Measurements from ENCODE around the gene RELT.

RELT gene, protein sequence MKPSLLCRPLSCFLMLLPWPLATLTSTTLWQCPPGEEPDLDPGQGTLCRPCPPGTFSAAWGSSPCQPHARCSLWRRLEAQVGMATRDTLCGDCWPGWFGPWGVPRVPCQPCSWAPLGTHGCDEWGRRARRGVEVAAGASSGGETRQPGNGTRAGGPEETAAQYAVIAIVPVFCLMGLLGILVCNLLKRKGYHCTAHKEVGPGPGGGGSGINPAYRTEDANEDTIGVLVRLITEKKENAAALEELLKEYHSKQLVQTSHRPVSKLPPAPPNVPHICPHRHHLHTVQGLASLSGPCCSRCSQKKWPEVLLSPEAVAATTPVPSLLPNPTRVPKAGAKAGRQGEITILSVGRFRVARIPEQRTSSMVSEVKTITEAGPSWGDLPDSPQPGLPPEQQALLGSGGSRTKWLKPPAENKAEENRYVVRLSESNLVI

DNA sequence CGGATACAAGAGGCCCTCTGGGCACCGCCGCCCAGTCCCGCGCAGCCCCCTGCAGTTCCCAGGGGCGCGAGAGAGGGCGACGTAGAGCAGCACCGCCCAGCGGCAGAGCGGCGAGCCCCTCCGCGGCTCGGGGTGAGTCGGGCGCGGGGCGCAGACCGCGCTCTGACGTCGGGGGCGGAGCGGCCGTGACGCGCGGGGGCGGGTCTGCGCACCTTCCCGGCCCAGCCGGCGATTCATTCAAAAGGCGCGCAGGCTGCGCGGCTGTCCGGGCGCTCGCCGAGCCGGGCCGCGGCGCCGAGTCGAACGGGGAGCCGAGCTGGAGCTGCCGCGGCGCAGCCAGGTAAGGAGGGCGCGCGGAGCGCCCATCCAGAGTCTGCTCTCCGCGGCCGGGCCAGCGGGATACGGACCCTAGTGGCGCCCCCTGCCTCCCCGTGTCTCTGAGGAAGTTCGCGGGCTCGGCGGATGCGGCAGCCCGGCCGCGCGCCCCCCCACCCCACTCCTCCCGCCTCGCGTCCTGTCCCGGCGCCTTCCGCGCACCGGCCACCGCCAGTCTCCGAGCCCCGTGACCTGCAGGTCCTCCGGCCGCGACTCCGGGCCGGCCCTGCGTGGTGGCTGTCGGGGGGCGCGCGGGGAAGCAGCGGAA, at the start of gene RELT:
TSS of gene RELT (plus strand) at position 240 of the 643 bp plus-strand sequence. CDS start 12,738 bp downstream, outside the sequence.
- peak; percentile 76 for DNase-seq (ENCODE audit: low read depth)

DNA sequence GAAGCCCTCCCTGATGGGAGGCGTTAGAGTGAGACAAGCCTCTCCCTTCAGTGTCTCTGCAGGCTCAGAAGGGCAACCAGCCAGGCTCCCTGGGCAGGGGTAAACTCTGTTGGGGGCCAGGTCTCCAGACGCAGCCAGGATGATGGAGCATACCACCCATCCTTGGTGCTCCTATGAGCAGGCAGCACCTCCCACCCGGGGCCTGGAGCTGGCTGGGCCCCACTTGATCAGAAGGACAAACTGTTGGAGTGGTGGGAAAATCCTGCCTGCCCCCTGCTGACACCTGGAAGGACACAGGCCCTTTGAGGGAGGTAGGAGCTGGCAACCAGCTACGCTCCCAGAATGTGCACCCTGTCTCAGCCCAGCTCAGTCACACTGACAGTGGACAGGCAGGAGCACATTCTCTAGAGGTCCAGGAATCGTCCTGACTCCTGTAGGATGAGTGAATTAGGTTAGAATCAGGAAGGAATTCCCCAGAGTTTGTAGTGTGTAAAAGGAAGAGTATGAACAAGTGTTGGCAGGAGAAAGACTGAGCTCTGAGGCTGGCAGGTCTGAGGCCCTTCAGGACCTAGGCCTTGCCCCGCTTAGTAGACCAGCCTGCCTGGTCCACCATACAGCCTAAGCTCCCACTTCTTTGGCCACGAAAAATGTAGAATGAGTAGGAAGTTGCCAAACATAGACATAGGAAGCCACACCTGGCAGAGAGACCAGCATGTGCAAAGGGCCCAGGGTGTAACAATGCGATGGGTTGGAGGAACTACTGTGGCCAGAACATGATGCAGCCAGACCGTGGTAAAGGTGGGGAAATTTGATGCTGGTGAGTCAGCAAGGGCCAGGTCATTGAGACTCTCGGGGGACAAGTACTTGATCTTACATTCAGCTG, 49.0 kb upstream of the RELT start:
- no peak for DNase-seq (ENCODE audit: low read depth)

DNA sequence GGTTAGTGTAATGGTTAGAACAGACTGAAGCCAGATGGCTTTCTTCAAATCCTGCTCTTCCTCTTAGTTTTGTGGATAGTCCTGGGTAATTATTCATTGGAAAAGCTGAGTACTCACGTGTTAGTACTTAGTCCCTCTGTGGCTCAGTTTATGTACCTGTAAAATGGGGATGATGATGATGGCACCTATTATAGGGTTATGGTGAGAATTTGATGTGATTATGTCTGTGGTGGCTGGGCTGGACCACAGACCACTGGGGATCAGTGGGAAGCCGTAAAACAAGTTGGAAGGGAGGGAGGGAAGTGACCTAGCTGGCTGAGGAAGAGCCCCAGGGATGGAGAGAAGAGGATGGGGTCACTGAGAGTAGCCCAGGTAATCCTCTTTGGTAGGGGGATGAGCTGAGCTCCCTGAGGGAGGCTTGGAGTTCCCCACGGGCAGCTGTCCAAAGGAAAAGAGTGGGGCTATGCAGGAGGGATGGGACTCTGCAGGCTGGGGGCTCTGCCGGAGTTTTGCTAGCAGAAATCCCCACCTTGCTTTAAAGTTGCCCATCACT, 48.3 kb upstream of the RELT start:
- DNase-seq (ENCODE audit: low read depth): no peak

DNA sequence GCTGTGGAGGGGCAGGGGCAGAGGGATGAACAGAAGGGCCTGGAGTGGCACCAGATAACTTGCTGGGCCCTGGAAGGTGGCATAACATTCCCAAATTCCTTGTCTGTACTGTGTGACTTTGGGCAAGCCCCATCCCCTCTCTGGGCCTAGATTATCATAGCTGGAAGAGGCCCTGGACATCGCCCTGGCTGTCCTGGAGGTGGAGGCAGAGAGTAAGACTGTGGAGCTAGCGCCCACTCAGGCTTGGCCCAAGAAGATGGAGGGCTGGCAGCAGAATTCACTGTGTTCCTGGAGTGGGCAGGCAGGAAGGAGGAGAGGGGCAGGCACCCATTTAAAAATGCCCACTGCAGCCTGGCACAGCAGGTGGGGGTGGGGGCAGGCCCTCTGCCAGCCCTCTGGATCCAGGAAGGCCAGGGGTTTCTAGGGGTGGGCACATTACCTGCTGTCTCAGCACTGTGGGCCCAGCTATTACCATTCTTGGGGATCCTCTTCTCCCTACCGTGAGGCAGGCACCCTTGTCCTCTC, 45.6 kb upstream of the RELT start:
- DNase-seq (ENCODE audit: low read depth): no peak

DNA sequence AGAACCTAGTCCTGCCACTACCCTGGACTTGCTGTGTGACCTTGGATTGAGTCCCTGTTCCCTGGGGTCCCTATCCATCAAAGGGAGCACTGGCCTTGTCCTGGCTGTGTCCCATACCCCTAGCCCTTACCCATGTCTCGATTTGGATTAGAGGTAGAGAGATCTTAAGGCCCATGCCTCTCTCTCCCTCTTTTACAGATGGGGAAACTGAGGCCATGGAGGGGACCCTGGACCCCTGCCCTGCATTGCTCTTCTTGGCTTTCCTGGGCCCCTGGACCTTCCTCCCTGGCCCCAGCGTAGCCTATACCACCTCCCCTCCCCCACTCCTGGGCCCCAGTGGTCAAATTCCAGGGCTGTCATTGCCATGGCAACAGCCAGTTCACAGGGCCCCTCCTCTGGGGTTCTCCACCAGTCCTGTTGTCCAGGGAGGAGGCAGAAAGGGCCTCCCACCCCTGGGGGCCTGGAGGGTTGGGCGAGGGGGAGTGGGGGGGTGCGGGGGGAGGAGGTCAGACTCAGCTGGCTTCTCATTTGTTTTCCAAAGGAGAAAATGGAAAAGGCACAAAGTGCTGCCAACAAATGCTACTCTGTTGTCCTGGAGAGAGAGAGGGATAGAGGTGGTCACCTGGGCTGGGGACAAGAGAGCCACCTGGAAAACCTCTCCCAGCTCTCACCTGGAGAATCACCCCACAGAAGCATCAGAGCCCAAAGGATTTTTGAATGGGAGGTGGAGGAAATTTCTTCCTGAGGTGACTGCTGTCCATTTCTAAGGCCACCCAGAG, 44.9 kb upstream of the RELT start:
- DNase-seq (ENCODE audit: low read depth): no peak

DNA sequence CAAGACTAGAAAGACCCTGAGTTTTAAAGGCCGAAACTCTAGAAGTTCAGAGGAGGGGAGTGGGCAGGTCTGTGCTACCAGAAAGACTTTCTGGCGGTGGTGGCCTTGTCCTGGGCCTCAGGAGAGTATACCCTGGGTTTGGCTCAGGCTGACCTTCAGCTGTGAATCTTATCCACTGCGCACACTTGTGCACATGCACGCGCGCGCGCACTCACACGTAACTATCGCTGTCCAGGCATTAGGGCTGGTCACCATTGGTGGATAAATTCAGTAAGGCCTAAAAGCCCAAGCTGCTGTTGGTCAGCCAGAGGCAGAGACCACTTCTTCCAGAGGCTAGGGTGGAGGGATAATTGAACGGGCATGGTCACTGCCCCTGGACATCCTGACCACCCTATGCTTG, 43.0 kb upstream of the RELT start:
- DNase-seq (ENCODE audit: low read depth): no peak

DNA sequence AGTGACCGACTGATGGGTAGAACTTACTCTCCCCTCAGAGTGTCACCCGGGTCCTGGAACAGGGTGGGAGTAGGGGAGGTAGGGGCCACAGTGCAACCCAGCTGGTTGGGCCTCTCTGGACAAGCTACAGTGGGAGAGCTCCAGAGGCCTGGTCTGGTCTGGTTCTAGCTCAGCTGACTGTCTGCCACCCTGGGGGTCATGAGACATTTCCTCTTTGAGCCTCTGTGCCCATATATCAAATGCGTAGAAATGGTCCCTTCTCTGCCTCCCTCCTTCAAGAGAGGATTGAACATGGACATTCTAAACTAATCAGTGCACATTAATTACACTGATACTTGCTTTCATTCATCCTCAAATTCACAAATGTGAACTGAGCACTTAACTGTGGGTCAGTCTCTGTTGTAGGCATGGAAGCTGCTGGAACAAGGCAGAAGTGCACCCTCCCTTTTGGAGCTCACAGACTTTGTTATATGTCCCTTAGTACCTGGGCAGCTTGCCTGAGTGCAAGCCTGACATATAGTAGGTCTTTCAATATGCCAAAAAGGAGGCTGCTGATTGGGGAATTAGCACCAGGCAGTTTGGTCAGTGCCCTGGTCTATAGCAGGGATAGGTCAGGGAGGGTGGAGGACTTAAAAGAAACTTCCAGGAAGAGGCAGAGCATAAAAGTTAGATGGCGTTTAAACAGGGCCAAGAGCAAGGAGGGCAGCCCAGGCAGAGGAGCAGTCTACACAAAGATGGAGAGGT, 42.4 kb upstream of the RELT start:
- no peak for DNase-seq (ENCODE audit: low read depth)

DNA sequence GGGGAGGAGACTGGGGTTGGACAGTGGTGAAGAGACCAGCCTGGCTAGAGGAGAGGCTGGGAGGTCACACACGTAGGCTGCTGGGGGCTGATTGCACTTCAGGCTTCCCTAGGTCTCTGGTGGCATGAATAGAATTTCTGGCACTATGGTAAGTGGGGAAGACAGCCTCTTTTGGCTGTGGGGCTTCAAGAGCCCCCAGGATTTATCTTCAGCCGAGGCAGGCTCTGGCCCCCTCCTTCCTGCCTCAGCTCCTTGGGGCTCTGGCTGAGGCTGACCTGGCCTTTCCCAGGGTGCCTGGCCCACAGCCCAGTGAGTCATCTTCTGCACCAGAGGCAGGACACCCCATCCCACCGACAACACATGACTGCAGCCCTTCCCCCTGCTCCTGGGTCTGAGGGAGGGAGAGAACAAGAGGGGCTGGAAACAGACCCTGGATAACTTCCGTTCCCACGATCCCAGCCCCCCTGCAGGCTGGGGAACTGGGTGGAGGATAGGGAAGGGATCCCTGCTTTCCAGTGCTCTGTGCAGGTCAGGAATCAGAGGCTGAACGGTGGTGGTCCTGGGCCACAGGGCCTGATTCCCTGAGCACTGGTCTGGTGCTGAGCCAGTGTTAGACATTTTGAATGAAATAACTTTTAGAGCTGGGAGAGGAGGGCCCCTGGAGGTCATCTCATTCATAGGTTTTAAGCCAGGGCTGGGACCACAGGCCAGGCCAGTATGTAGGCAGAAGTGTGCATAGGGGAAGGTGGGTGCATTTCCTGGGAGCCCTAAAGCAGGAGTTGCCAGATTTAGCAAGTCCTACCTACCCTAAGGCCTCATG, 41.6 kb upstream of the RELT start:
- DNase-seq (ENCODE audit: low read depth): peak; percentile 73

DNA sequence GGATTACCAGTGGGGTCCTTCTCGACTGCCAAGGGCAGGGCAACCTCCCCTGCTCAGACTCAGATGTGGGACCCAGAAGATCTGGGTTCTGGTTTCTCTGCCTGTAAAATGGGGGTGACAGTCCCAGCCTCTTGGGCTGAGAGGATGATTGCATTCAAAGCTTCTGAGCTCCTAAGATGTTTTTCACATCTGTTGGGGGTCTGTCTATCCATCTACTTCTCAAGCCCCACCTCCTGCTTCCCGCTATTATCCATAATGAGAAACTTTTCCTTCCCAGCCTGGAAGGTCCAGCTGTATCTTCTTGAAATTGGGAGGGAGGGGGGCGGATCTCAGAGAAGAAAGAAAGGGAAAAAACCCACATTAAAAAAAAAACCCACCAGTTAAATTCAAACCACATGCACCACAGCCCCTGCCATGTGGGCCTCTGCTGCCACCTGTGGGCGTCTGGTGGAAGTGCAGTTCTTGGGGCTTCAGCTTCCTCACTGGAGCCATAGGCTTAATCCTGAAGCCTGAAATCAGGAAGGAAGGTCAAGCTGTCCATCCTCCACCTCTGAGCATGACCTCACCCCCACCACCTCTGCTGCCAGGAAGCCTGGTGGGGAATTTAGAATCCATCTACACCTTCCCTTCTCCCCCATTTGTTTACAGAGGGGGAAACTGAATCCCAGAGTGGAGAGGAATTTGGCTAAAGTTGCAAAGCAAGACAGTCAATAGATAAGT, 40.8 kb upstream of the RELT start:
- peak; percentile 70 for DNase-seq (ENCODE audit: low read depth)

DNA sequence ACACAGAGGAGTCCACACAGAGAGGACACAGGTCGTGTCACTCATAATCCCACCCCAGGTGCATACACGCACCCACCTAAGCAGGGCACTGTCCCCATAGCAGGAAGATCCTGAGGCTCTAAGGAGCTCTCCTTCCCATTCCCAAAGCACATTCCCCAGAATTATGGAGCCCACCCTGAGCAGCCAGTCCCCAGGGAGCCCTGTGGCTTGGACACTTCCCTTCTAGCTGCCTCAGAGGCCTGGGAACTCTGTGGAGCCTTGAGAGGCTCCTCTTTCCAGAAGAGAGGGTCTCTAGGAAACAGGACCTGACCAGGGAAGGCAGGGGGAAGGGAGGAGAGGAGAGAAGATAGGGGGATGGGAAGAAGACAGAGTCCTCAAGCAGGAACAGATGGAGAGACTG, 38.4 kb upstream of the RELT start:
- DNase-seq (ENCODE audit: low read depth): no peak

DNA sequence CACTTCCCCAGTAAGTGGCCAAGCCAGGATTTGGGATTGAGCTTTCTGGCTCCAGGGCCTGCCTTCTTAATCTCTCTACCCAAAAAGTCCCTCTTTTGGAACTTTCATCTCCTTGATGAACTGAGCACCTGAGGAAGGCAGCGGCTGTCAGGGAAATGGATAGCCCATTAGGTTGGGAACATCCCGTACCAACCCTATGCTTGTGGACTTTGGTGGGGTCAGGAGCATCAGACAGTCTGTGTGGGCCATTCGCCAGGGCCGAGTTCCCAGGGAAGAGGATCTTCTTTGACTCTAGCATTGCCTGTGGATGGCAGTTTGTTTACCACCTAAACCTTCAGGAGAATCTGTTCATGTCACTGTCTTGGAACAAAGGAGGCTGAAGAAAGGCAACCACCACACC, 37.9 kb upstream of the RELT start:
- no peak for DNase-seq (ENCODE audit: low read depth)

DNA sequence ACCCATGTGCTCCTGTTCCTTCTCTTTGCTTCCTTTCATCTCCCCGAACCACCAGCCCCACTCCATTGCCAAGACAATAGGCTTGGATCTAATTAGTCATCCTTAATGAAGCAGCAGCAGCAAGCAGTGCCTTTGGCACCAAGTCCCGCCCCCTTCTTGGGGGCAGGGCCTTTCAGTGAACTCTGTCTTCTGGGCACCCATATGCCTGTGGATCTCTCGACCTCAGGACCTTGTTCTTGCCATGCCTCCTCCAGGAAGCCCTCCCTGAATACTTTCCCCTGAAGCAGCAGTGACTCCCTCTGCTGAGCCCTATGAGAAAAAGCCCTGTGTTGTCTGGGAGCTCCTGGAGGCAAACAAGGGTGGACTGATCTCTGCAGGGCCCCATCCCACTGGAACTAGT, 36.0 kb upstream of the RELT start:
- DNase-seq (ENCODE audit: low read depth): no peak

DNA sequence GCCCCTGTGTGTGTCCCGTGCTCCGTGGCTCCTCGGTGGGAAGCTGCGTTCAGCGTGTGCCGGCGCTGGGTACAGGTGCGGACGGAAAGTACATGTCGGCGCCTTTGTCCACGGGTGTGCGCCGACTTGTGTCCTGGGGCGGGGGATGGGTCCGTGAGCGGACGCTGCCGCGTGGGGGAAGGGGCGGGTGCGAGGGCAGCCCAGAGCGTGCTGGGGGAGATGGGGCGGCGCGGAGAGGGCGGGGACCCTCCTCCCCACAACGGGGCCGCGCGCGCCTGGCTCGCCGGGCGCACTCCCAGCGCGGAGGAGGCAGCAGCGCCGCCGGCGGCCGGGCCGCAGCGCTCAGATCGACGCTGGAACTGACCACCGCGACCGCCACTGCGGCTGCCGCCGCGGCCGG, 33.6 kb upstream of the RELT start:
- no peak for DNase-seq (ENCODE audit: low read depth)

DNA sequence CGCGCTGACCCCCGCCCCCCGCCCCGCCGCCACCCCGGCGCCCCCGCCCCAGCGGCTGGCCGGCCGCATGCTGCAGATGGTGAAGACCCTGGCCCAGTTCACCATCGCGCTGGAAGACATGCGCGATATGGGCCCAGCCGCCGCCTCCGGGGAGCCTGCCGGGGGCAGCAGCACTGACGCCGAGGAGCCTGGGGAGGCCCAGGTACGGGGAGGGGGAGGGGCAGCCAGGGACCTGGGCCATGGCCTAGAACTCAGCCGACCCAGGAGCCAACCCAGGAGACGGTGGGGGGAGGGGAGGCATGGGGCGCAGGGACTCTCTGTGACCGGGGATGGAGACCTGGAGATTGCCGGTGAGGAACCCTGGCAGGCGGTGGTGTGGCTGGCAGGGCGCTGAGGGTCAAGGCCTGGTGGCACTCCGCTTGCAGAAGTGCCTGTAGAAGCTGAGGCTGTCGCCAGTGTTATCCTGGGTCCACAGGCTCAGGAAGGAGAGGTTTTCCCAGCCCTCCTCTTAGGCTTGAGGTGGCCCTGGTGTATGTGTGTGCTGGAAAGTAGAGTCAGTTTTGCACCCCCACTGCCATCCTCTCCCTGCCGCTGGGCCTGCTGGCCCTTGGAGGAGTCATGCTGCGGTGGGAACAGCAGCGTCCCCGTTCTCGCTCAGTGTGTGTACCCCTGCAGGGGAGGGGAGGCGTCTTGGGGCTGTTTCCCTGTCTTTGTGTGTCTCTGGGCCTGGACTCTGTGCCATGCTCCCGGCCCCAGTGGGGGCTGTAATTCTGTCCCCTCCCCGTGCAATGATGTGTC, 32.9 kb upstream of the RELT start:
- no peak for DNase-seq (ENCODE audit: low read depth)

DNA sequence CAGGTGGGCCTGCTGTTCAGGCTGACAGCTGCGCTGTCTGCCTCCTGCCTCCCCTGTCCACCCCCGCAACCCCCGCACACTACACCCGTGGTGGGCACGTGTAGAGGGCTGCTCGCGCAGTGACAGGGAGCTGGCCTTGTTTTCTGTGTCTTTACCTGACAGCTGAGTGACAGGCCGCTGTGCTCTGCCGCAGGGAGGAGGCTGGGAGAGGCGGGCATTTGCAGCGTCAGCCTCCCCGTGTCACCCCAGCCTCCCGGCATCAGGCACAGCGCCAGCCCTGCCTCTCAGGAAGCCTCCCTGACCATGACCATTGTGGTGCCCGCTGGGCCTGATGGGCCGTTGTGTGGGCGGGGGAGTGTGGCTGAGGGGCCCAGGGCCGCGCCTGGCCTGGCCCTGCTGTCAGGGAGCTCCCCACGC, 32.0 kb upstream of the RELT start:
- DNase-seq (ENCODE audit: low read depth): no peak

DNA sequence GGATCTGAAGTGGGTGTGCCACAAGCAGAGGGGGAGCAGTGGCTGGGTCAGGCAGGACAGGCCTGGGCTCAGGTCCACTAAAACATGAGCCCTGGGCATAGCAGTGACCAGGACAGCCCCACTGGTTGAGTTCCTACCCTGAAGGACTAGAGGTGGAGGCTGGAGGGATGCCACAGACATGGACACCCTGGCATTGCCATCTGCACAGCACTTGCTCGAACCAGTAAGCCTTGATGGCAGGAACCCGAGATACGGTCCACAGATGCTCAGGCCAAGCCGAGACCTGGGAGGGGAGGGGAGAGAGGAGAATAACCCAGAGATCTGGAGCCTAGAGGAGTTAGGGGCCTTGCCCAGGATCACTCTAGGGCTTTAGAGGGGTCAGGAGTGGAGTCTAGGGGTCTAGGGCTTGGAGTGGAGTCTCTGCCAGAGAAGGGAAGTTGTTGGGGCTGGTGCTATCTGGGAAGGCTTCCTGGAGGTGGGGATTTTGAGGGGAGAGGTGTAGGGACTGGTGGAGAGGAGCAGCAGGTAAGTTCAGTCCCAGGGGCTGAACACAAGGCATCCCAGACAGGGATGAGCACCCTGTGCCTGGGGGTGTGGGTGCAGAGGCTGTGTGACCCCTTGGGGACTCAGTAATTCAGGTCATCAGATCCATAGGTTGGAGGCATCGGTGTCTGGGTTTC, 30.6 kb upstream of the RELT start:
- DNase-seq (ENCODE audit: low read depth): no peak

DNA sequence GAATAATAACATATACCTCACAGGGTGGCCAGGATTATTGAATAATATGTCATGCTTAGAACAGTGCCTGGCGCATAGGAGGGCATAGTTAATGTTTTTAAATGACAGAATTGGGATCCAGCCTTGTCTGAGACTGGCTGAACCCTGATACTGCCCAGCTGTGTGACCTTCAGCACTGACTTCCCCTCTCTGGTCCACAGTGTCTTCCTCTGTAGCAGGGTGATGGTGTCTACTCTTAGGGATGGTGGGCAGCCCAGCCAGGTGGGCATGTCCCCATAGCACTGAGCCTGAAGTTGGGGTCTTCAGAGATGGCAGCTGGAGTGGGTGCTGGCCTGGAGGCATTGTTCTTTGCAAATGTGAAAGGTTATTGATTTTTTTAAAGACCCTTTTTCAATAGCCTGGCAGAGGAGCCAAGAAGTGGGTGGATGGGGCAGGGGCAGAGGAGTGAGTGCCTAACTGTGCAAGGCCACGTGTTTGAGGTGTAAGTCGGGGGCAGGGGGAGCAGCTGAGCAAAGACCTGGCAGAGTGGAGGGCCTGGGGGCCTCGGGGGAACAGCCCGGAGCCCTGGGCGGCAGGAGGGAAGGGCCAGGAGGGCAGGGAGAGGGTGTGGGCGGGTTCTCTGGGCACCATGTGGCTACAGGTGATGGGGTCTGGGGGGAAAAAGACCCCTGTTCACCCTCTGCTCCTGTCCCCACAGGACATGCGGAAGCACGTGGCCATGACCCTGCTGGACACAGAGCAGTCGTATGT, 29.8 kb upstream of the RELT start:
- no peak for DNase-seq (ENCODE audit: low read depth)
